ENCODE data around the gene FKBP1A. TPM values are rescaled to one million over a fixed set of nuclear protein-coding genes. Genes with fewer than 3 reads are reported as not detected.

Gene FKBP1A
- total and polyA plus RNA-seq, 9 of the 15 experiments (the other 6 are each of a cell fraction or from before 2014, with no cell fraction given): 48.8 to 502 (median 89.6) TPM

GRCh38 chr20:1424336-1424735, 31.5 kb upstream of the FKBP1A start (continued):
- no peak for TF ChIP-seq ETS2 (tag; IDR thresholded peaks at IDR 0.05; ENCODE audit: borderline replicate concordance, poor library complexity, severe bottlenecking)
- TF ChIP-seq FOXM1 (IDR thresholded peaks at IDR 0.05; ENCODE audit: low read depth): no peak
- TF ChIP-seq FOXM1 (CRISPR knock-in tag; IDR thresholded peaks at IDR 0.05; ENCODE audit: low read depth): no peak
- TF ChIP-seq ZNF174 (CRISPR knock-in tag; IDR thresholded peaks at IDR 0.05): no peak

DNA sequence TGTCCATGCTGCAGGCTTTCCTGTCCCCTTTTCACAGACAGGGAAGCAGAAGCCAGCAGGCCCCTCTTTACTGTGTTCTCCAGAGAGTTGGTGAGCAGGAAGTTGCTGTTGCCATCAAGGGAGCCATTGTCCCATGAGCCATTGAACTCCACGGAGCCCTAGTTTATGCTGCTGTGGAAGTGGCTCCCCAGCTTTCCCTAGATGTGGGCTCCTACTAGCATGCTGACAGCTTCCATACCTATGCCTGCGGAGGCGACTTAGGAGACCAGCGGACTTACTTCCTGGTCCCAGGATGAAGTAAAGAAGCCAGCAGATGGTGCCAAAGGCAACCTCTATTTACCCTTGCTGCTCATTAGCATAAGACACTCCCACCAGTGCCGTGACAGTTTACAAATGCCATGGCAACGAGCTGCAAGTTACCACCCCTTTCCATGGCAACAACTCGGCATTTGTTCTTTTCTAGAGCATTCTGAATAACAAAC, 30.8 kb upstream of the FKBP1A start:
- intact Hi-C loops (cut with micrococcal nuclease): loop anchor here (1.0 kb wide), 2 partner anchors 14 to 47 kb away; no protein-coding TSS in a partner anchor
- no peak for TF ChIP-seq SRSF1 (IDR thresholded peaks at IDR 0.05; ENCODE audit: low read depth, low read length)
- no peak for TF ChIP-seq STAT5A (IDR thresholded peaks at IDR 0.05; ENCODE audit: borderline replicate concordance, low read length)
- TF ChIP-seq RHOXF2B (CRISPR knock-in tag; conservative IDR thresholded peaks at IDR 0.05): no peak
- no peak for TF ChIP-seq ZNF717 (CRISPR knock-in tag; IDR thresholded peaks at IDR 0.05)
- no peak for TF ChIP-seq LCOR (CRISPR knock-in tag; IDR thresholded peaks at IDR 0.05)
- TF ChIP-seq, protein P1, sequence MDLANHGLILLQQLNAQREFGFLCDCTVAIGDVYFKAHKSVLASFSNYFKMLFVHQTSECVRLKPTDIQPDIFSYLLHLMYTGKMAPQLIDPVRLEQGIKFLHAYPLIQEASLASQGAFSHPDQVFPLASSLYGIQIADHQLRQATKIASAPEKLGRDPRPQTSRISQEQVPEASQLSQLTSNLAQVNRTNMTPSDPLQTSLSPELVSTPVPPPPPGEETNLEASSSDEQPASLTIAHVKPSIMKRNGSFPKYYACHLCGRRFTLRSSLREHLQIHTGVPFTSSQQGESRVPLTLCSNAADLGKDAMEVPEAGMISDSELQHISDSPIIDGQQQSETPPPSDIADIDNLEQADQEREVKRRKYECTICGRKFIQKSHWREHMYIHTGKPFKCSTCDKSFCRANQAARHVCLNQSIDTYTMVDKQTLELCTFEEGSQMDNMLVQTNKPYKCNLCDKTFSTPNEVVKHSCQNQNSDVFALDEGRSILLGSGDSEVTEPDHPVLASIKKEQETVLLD (IDR thresholded peaks at IDR 0.05): no peak
- TF ChIP-seq ZNF589 (CRISPR knock-in tag; IDR thresholded peaks at IDR 0.05; ENCODE audit: low read depth): no peak
- TF ChIP-seq TAF1 (IDR thresholded peaks at IDR 0.05; ENCODE audit: control insufficient read depth, extremely low read depth, insufficient read depth, low read length, severe bottlenecking): no peak
- no peak for TF ChIP-seq ZNF316 (IDR thresholded peaks at IDR 0.05)
- TF ChIP-seq SNRNP70 (optimal IDR thresholded peaks at IDR 0.05; ENCODE audit: low read depth, low read length): no peak
- no peak for TF ChIP-seq ARHGAP35 (IDR thresholded peaks at IDR 0.05; ENCODE audit: partially characterized antibody)
- TF ChIP-seq MYBL2 (IDR thresholded peaks at IDR 0.05; ENCODE audit: low read depth): no peak
- TF ChIP-seq MYBL2 (CRISPR knock-in tag; IDR thresholded peaks at IDR 0.05; ENCODE audit: borderline replicate concordance): no peak
- 0 out of 2 replicates have a peak, but pooled peaks have one; percentile 39 for TF ChIP-seq CC2D1A (IDR thresholded peaks at IDR 0.05)
- TF ChIP-seq PHTF2 (CRISPR knock-in tag; IDR thresholded peaks at IDR 0.05): no peak
- TF ChIP-seq TCFL5 (CRISPR knock-in tag; conservative IDR thresholded peaks at IDR 0.05): no peak

More for the DNA sequence above, 30.8 kb upstream of the FKBP1A start:
- Histone ChIP-seq H2AFZ (ENCODE audit: low read depth, low read length) (peak overlapping the region; percentile 94), H4K20me1 (replicated peaks; ENCODE audit: control insufficient read depth, insufficient read depth, low read length) (no peaks in the 10 kb centered on the region), H3K9me3 (replicated peaks; ENCODE audit: control insufficient read depth, insufficient read depth, low read depth, low read length) (no peaks in the 10 kb centered on the region), H3K27ac (ENCODE audit: extremely low read depth, low read depth, low read length) (peak overlapping the region; percentile 32), H3K79me2 (ENCODE audit: control insufficient read depth, insufficient read depth, low read length) (no peaks in the 10 kb centered on the region), H3K4me2 (ENCODE audit: insufficient read depth, low read length) (peak overlapping the region; percentile 5), H3K4me1 (replicated peaks in 1 of 2; ENCODE audit: control insufficient read depth in 2 of 2, insufficient read depth in 2 of 2, low read length in 2 of 2) (peaks cover 4 to 15% of the 10 kb centered on the region in 2 experiments; a peak in 3 of 5 replicates), H3K36me3 (ENCODE audit: control insufficient read depth, insufficient read depth, low read length) (no peaks in the 10 kb centered on the region), H3K27me3 (ENCODE audit: control insufficient read depth in 2 of 2, insufficient read depth in 2 of 2, low read length in 2 of 2) (no peaks in the 10 kb centered on the region), H3K9ac (ENCODE audit: insufficient read depth in 1 of 2, low read depth in 2 of 2, low read length in 2 of 2) (peak overlapping the region in 1 of 2 experiments; percentile 70; a peak in 1 of 4 replicates), H3K4me3 (no peak overlapping the region), H3K9me1 (ENCODE audit: control insufficient read depth, insufficient read depth, low read length) (no peaks in the 10 kb centered on the region)
- DNase-seq (ENCODE audit: extremely low read depth in 1 of 4, low spot score in 3 of 4): peak; percentile 41 to 84 (median 48)
- in situ Hi-C loops (cut with MboI): no loop called here
- no TSS peak for BruUV-seq (replicated peaks)
- peak; percentile 97 for FAIRE-seq
- ChIA-PET POLR2A (interaction anchor here (0.6 to 0.8 kb wide), 3 partner anchors 15 to 151 kb away, joined by 3 read pairs; no protein-coding TSS in a partner anchor), CTCF (ENCODE audit: low intra/inter-chr PET ratio) (interaction anchor here (1.0 kb wide), 1 partner anchor 79 kb away, joined by 11 read pairs; no protein-coding TSS in a partner anchor)
- ATAC-seq: peak; percentile 99
- WGBS (ENCODE audit: insufficient coverage, low coverage, missing lambda C conversion rate): 8% methylated on average over 5 of the region's 7 CpGs

Measured in K562 (cell line).